ENCODE measurements around the gene ASAP2.

ASAP2 gene

DNA sequence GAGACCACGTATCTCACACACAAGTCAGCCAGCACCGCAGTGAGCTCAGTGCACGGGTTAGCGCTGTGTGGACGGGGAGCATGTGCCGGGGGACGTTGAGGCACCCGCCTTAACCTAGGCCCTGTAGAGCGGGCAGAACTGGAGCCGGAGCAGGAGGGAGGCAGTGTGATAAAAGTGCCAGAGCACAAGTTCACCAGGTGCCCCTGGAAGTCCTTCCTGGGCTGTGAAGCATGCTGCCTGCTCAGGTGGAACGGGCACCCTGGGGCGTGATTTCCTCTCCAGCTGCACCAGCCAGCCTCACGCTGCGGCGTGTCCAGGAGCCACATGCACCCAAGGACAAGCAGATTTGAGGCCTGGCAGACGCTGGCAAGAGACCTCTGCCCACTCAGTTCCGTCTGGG lies 166.4 kb downstream of the ASAP2 start:
- Histone ChIP-seq H2AFZ (ENCODE audit: low read length) (no peak overlapping the region), H3K79me2 (ENCODE audit: low read length) (no peaks in the 10 kb centered on the region), H4K20me1 (ENCODE audit: insufficient read depth, low read length) (no peaks in the 10 kb centered on the region), H3K27me3 (replicated peaks; ENCODE audit: insufficient read depth, low read length) (no peaks in the 10 kb centered on the region), H3K4me2 (ENCODE audit: low read depth, low read length) (no peak overlapping the region), H3K4me3 (ENCODE audit: low read length) (no peak overlapping the region), H3K9me3 (replicated peaks; ENCODE audit: insufficient read depth, low read length) (no peaks in the 10 kb centered on the region), H3K27ac (ENCODE audit: low read length) (no peak overlapping the region), H3K9ac (ENCODE audit: low read length) (no peak overlapping the region), H3F3A (ENCODE audit: insufficient read depth, low read length) (no peaks in the 10 kb centered on the region), H3K4me1 (ENCODE audit: low read length) (no peaks in the 10 kb centered on the region), H3K36me3 (replicated peaks; ENCODE audit: insufficient read depth, low read length) (0 out of 2 replicates have a peak, but pooled peaks cover 2% of the 10 kb centered on the region), H3K9me2 (replicated peaks; ENCODE audit: insufficient read depth, low read length) (no peaks in the 10 kb centered on the region)
- TF ChIP-seq, protein P1, sequence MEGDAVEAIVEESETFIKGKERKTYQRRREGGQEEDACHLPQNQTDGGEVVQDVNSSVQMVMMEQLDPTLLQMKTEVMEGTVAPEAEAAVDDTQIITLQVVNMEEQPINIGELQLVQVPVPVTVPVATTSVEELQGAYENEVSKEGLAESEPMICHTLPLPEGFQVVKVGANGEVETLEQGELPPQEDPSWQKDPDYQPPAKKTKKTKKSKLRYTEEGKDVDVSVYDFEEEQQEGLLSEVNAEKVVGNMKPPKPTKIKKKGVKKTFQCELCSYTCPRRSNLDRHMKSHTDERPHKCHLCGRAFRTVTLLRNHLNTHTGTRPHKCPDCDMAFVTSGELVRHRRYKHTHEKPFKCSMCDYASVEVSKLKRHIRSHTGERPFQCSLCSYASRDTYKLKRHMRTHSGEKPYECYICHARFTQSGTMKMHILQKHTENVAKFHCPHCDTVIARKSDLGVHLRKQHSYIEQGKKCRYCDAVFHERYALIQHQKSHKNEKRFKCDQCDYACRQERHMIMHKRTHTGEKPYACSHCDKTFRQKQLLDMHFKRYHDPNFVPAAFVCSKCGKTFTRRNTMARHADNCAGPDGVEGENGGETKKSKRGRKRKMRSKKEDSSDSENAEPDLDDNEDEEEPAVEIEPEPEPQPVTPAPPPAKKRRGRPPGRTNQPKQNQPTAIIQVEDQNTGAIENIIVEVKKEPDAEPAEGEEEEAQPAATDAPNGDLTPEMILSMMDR (IDR thresholded peaks at IDR 0.05; ENCODE audit: low read length): no peak
- TF ChIP-seq EZH2 (optimal IDR thresholded peaks at IDR 0.05; ENCODE audit: low read depth, low read length) (no peak), EZH2phosphoT487 (IDR thresholded peaks at IDR 0.05; ENCODE audit: low read length) (no peak)
- DNase-seq: no peak

DNA sequence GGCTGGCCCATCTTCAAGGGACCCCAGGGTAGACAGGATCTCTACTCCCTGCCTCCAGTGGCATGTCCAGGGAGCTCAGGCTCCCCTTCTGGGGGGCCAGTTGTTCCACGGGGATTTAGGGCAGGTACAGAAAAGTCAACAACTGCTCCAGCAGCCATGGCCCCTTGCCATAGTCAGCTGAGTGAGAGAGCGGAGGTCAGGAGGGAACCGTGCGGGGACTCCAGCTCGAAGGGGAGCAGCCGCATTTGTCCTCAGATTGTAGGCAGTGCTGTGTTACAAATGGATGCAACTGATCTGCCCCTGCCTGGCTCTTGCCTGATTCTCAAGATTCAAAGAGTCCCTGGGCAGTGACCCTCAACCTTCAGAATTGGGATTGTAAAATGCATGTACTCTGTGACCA lies 166.9 kb downstream of the ASAP2 start:
- TF ChIP-seq, protein P1 (IDR thresholded peaks at IDR 0.05; ENCODE audit: low read length): no peak
- TF ChIP-seq EZH2phosphoT487 (IDR thresholded peaks at IDR 0.05; ENCODE audit: low read length) (no peak), EZH2 (optimal IDR thresholded peaks at IDR 0.05; ENCODE audit: low read depth, low read length) (no peak)
- Histone ChIP-seq H3K27ac (ENCODE audit: low read length) (no peak overlapping the region), H3K4me2 (ENCODE audit: low read depth, low read length) (no peak overlapping the region), H3K27me3 (replicated peaks; ENCODE audit: insufficient read depth, low read length) (no peaks in the 10 kb centered on the region), H2AFZ (ENCODE audit: low read length) (no peak overlapping the region), H3K36me3 (replicated peaks; ENCODE audit: insufficient read depth, low read length) (0 out of 2 replicates have a peak, but pooled peaks cover under 1% of the 10 kb centered on the region), H3K4me3 (ENCODE audit: low read length) (no peak overlapping the region), H3K9me2 (replicated peaks; ENCODE audit: insufficient read depth, low read length) (no peaks in the 10 kb centered on the region), H3F3A (ENCODE audit: insufficient read depth, low read length) (no peaks in the 10 kb centered on the region), H3K9me3 (replicated peaks; ENCODE audit: insufficient read depth, low read length) (no peaks in the 10 kb centered on the region), H3K79me2 (ENCODE audit: low read length) (no peaks in the 10 kb centered on the region), H4K20me1 (ENCODE audit: insufficient read depth, low read length) (no peaks in the 10 kb centered on the region), H3K9ac (ENCODE audit: low read length) (no peak overlapping the region), H3K4me1 (ENCODE audit: low read length) (no peaks in the 10 kb centered on the region)
- no peak for DNase-seq

DNA sequence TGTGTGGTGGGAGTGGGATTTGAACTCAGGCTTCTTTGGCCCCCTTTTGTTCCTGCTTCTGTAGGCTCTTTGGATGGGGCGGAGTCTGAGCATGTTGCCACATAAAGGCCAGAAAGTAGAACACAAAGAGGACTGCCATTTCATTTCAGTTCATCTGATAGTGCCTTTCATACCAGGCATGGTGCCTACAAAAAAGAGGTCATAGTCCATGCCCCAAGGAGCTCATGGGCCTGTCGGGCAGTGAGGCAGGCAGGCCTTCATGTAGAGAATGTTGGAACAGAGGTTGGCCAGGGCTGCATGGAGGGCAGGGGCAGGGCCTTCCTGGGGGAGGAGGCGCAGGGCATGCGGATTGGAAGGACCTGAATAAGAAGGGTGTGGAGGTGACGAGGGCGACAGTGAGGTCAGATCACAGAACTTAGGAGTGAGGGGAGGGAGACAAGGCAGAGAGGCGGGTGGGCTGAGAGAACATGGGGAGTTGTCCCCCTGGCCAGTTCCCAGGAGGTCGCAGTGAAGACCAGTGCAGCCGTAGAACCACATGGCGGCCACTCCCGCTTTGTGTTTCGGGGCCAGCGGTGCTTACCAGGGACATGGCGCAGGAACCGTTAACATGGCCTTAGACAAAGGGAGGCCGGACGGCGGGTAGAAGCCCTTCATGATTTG lies 167.6 kb downstream of the ASAP2 start:
- TF ChIP-seq EZH2 (optimal IDR thresholded peaks at IDR 0.05; ENCODE audit: low read depth, low read length): no peak
- TF ChIP-seq, protein P1 (IDR thresholded peaks at IDR 0.05; ENCODE audit: low read length): no peak
- TF ChIP-seq EZH2phosphoT487 (IDR thresholded peaks at IDR 0.05; ENCODE audit: low read length): no peak
- no peaks in the 10 kb centered on the region for H3F3A ChIP-seq (ENCODE audit: insufficient read depth, low read length)
- DNase-seq: no peak
- H3K9ac ChIP-seq (ENCODE audit: low read length): no peak overlapping the region
- no peak overlapping the region for H2AFZ ChIP-seq (ENCODE audit: low read length)
- no peaks in the 10 kb centered on the region for H3K9me2 ChIP-seq (replicated peaks; ENCODE audit: insufficient read depth, low read length)
- H3K36me3 ChIP-seq (replicated peaks; ENCODE audit: insufficient read depth, low read length): no peaks in the 10 kb centered on the region
- H3K4me1 ChIP-seq (ENCODE audit: low read length): no peaks in the 10 kb centered on the region
- H3K79me2 ChIP-seq (ENCODE audit: low read length): no peaks in the 10 kb centered on the region
- H3K27me3 ChIP-seq (replicated peaks; ENCODE audit: insufficient read depth, low read length): no peaks in the 10 kb centered on the region
- no peaks in the 10 kb centered on the region for H4K20me1 ChIP-seq (ENCODE audit: insufficient read depth, low read length)
- no peak overlapping the region for H3K4me2 ChIP-seq (ENCODE audit: low read depth, low read length)
- no peak overlapping the region for H3K27ac ChIP-seq (ENCODE audit: low read length)
- H3K9me3 ChIP-seq (replicated peaks; ENCODE audit: insufficient read depth, low read length): no peaks in the 10 kb centered on the region
- no peak overlapping the region for H3K4me3 ChIP-seq (ENCODE audit: low read length)
